GM08714 (cell line): ENCODE data around the gene PRIM1.
"Not testable (repeated sequence)": the region's sequence is repeated elsewhere in the genome, so short reads cannot be mapped to it uniquely, and the experiment has no call there.

Source experiments
- H3K4me3 ChIP-seq: fragments of 200-500 bp; sonication (Bioruptor generic); 2 replicates; pipeline ENCODE4 v1.5.1; 2014; ENCODE audit warnings: mild to moderate bottlenecking, low read length, inconsistent platforms
- ZNF274 ChIP-seq: IDR thresholded peaks from 2 replicates; pipeline ENCODE4 v1.6.1; 2012; ENCODE audit warnings: mild to moderate bottlenecking, low read depth, low read length

The PRIM1 gene

GRCh38 chr12:56773113-56773512 lies 21.0 kb upstream of the PRIM1 start:
- H3K4me3 ChIP-seq = no peak overlapping the region
- no peak for TF ChIP-seq ZNF274

DNA sequence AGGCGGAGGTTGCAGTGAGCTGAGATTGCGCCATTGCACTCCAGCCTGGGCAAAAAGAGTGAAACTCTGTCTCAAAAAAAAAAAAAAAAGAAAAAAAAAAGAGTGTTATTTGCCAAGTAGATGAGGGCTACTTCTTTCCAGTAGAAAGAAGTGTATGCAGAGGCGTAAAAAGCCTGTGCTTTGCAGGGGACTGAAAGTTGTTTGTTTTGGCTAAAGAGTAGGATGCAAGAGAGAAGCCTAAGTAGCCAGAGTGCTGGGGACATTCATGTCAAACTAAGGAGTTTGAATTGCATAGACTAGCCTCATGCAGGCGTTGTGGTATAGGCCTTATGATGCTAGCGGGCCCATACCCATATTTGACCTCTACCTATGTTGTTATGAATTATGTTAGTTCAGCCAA lies 20.5 kb upstream of the PRIM1 start:
- no peak for TF ChIP-seq ZNF274
- no peak overlapping the region for H3K4me3 ChIP-seq

- no peak for TF ChIP-seq ZNF274
- H3K4me3 ChIP-seq = no peak overlapping the region
Observed at GRCh38 chr12:56769868-56770267, 17.7 kb upstream of the PRIM1 start.

- TF ChIP-seq ZNF274 = no peak
- no peak overlapping the region for H3K4me3 ChIP-seq
Observed at GRCh38 chr12:56768424-56768823, 16.3 kb upstream of the PRIM1 start.

DNA sequence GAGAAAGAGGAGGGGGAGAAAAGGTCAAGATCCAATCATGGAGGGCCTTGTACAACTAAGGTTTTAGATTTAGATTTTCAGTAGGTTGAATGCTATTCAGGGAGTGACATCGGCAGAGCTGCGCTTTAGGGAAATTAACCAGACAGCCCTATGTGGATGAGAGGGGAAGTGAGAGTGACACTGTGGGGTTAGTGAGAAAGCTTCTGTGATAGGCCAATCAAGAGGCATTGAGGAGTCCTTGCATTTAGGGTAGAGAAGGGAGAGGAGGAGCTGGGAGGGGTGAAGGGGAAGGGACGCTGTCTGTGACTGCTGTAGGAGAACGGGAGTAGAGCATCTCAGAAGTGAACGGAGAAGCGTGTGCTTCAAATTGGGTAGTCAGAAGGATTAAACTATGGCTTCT lies 14.4 kb upstream of the PRIM1 start:
- TF ChIP-seq ZNF274 = no peak
- no peak overlapping the region for H3K4me3 ChIP-seq

GRCh38 chr12:56763753-56764657 lies 11.9 kb upstream of the PRIM1 start:
- TF ChIP-seq ZNF274 = no peak
- H3K4me3 ChIP-seq = no peak overlapping the region

- H3K4me3 ChIP-seq = no peak overlapping the region
- no peak for TF ChIP-seq ZNF274
Observed at GRCh38 chr12:56761812-56762211, 9.7 kb upstream of the PRIM1 start.

- no peak for TF ChIP-seq ZNF274
- H3K4me3 ChIP-seq = no peak overlapping the region
Observed at GRCh38 chr12:56760460-56760859, 8.3 kb upstream of the PRIM1 start.

DNA sequence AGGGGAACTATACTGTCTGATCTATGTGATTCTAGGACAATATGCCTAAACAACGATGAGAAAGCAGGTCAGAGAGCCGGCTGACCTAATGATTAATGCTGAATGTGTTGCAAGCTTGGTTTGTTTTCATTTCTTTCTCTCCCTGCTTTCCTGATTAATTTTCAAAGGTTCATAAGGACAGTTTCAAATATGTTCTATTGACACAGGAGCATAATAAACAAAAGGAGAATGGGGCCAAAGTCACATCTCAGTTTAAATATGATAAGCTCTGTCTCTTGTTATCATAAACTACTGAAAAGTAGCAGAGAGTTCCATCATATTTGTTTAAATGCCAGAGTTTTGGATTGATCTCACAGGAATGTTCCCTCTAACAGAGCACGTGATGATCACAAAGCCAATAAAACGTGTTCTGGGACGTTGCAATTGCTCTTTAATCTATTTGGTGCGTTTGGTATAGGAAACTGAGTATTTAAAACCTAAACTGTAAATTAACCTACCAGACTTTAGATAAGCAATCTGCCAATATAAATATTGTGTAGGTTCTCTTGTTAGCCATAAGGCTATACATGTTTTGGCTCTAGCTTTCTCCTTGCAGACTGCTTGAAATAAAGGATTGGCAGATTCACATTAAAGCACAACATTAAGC lies 7.3 kb upstream of the PRIM1 start:
- TF ChIP-seq ZNF274 = no peak
- no peak overlapping the region for H3K4me3 ChIP-seq

- TF ChIP-seq ZNF274 = no peak
- no peak overlapping the region for H3K4me3 ChIP-seq
Observed at GRCh38 chr12:56758728-56759262, 6.7 kb upstream of the PRIM1 start.

DNA sequence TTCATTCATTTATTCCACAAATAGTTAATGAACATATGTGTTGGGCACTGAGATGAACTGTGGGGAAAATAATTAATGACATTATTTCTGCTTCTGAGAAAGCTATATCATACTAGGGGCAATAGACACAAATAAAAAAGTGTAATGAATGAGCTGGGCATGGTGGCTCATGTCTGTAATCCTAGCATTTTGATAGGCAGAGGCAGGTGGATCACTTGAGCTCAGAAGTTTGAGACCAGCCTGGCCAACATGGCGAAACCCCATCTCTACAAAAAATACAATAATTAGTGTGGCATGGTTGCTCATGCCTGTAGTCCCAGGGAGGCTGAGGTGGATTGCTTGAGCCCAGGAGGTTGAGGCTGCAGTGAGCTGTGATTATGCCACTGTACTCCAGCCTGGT lies 5.8 kb upstream of the PRIM1 start:
- not testable (repeated sequence) for H3K4me3 ChIP-seq

DNA sequence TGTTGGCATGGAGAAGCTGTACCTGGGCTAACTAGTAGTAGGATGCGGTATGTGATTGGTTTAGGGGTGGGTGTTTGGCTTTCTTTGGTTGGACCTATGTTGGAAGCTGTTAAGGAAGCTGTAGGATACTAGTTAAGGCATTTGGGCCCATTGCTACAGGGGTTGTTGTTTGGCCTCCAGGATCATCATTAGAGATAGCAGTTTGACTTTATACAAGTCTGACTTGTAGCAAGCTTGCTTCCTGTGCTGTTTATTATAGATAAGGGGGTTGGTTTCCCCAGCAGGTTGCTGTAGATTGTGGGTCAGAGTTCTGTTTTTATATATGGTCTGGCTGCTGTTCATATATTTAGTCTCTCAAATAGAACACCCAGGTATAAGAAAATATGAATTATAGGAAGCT lies 1.4 kb upstream of the PRIM1 start:
- H3K4me3 ChIP-seq = no peak overlapping the region
- no peak for TF ChIP-seq ZNF274

GRCh38 chr12:56750596-56750995 lies 1.5 kb downstream of the PRIM1 start:
- H3K4me3 ChIP-seq = peak overlapping the region; percentile 12; the same call in 1 of the 2 replicates

- H3K4me3 ChIP-seq = no peak overlapping the region; the same call in 1 of the 2 replicates
- no peak for TF ChIP-seq ZNF274
Observed at GRCh38 chr12:56749853-56750252, 2.3 kb downstream of the PRIM1 start.

DNA sequence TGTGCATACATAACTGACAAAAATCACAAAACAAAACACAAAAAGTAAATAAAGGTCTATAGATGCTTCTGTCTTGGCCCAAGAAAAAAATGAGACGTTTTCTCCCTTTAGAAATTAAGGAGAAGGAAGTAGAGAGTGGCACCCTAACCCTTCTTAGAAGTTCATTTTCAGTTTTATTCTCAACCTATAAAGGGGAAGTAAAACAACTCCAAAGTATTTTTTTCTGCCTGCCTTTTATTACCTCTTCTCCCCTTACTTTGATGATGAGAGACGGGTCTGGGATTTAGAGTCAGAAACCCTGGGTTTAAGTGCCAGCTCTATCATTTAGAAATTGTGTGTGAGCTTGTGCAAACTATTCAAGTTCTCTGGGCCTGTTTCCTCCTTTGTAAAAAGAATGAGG lies 2.8 kb downstream of the PRIM1 start:
- TF ChIP-seq ZNF274 = no peak
- no peak overlapping the region for H3K4me3 ChIP-seq
